Activated CD4-positive, alpha-beta T cell treated with anti-CD3 and anti-CD28 coated beads for 4 hours (primary cell): ENCODE data around the gene IFIT1.
A peak's percentile ranks its signal among the peaks of the same experiment; 100 is the strongest.
"Not testable (repeated sequence)": the region's sequence is repeated elsewhere in the genome, so short reads cannot be mapped to it uniquely, and the experiment has no call there.

ENCODE experiments used
- DNase-seq, 2 donors: peaks; one replicate each; pipeline ENCODE4 v3.0.0-alpha.2; 2020

IFIT1 gene

GRCh38 chr10:89368129-89368528 is 24.3 kb upstream of the IFIT1 start:
- DNase-seq: no peak

DNA sequence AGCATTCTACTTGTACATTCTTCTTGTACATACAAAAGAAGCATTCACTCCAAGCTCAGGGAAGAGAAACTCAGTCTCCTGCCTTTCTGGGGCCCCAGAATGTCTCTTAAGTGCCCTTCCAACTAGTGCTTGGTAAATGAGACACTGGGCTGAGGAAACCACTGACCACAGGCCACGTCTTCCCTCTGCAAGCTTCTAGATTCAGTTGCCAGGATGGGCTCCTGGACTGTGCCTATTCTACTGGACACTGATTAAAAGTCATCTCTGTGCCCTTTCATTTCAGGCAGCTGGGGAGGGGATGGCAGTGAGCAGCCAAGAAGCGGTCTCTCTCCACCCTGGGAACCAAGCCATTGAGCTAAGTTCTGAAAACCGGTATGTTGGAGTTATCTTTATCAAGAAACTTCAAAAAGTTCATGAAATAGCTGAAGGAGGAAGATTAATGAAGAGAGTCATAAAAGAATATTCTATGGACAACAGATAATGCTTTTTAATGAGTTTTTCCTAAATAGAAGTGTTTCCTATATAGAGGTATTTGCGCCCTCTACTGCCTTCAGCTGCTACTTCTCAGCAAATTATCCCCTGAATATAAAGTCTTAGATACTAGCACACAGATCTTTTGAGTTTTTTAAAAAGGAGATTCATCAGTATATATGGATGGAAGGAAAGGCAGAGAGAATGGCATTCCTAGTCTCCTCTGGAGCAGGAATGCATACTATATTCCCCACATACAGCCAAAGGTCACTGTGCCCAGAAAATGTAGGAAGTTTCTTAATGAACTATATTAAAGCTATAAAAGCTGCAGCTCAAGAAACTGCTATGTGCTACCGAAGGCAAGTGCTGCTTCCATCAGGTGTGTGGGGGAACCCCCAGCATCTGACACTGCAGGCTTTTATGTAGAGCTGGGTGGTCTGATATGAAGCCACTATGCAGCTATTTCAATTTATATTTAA is 23.0 kb upstream of the IFIT1 start:
- peak in 1 of 2 donors; percentile 38 for DNase-seq

DNA sequence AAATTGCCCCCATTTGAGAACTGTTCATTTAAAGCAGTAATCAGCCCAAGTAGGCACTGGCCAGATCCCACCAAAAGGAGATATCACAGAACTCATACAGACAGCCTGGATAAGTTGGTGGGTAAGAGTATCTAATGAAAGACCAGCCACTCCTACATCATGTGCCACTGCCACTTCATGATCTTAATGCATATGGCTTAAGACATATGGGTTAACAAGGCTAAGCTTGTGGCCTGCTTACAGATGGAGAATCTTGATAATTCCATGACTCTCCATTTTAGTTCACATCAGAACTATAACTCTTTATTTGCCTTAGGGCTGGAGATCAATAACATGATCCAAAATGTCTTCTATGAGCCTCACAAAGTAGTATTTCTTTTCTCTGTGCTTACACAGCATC is 21.3 kb upstream of the IFIT1 start:
- no peak for DNase-seq

DNA sequence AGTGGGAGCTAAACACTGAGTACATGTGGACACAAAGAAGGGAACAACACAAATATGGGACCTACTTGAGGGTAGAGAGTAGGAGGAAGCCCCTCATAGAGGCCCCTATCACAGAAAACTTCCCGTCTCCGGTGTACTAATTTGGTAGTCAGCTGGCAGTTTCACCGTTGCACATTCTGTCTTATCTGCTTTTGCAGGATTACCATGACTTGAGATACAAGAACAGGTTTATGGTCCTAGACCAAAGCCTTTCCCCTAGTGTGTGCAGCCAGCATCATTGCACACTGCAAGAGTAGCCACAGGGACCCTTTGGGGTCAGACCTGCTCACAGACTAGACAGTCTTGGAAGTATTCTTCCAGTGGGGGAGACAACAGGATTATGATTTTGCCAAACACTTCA is 20.4 kb upstream of the IFIT1 start:
- DNase-seq: no peak

DNA sequence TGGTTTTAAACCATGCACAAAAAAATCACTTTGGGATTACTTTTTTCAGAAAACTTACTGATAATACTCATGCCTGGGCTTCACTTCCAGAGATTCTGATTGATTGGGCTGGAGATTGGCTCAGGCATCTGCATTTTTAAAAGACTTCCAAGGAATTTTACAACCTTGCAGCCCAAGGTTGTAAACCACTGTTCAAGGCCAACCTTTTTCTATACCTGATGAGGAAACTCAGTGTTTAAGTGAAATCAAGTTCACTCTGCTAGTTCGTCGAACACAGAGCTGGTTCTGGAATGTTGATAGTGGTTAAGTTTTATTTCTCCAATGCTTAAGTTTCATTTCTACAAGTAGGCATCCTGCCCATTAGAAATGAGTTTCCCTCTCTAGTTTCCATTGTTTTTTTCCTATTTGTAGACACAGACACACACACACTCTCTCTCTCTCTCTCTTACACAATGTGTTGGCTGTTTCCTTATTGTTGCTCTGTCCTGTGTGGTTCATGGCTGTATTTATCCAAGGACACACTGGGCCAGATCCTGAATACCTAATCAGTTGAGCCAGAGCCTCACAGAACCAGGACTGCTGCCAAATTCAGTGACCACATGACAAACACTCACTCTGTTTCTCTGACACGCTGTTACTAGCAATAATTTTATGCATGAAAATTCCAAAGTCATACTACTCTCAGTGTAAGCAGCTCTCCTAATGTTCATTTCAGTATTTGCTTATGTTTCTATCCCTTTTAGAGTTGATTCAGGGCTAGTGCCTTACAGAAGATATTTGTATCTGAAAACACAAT is 18.3 kb upstream of the IFIT1 start:
- no peak for DNase-seq

GRCh38 chr10:89374713-89375141 is 17.7 kb upstream of the IFIT1 start:
- DNase-seq: no peak

- DNase-seq: no peak
These were observed 14.5 kb upstream of the IFIT1 start, which contains the start of gene IFIT1B for GRCh38 chr10:89377705-89378637. IFIT1B (plus strand) TSS chr10:89378056; CDS start chr10:89378136, 80 bp downstream.

GRCh38 chr10:89379103-89379502 is 13.3 kb upstream of the IFIT1 start:
- DNase-seq: no peak

- no peak for DNase-seq
These were observed 9.7 kb upstream of the IFIT1 start for GRCh38 chr10:89382757-89383156.

- no peak for DNase-seq
These were observed 7.7 kb upstream of the IFIT1 start for GRCh38 chr10:89384474-89385340.

GRCh38 chr10:89388806-89389205 is 3.6 kb upstream of the IFIT1 start:
- no peak for DNase-seq

GRCh38 chr10:89389254-89389653 is 3.2 kb upstream of the IFIT1 start:
- DNase-seq: no peak

GRCh38 chr10:89390476-89391225 is 1.8 kb upstream of the IFIT1 start:
- DNase-seq: no peak

DNA sequence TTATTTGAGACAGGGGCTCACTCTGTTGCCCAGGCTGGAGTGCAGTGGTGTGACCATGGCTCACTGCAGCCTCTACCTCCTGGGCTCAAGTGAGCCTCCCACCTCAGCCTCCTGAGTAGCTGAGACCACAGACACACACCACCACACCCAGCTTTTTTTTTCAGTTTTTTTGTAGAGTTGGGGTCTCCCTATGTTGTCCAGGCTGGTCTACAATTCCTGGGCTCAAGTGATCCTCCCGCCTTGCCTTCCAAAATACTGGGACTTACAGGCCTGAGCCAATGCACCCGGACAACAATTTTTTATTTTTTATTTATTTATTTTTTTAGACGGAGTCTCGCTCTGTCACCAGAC is 1.2 kb upstream of the IFIT1 start:
- not testable (repeated sequence) for DNase-seq

GRCh38 chr10:89392974-89393373 is 551 bp downstream of the IFIT1 start:
- DNase-seq: no peak

DNA sequence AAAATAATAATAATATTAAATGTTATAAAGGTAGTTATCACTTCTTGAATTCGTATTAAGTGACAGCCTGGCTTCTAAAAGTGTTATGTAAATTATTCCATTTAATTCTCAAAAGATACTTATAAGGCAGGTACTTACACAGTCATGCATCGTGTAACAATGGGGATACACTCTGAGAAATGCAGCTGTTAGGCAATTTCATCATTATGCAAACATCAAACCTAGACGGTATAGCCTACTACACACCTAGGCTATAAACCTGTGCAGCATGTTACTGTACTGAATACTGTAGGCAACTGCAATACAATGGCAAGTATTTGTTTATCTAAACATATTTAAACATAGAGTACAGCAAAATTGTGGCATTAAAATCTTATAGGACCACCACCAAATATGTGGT is 1.5 kb downstream of the IFIT1 start:
- DNase-seq: no peak

DNA sequence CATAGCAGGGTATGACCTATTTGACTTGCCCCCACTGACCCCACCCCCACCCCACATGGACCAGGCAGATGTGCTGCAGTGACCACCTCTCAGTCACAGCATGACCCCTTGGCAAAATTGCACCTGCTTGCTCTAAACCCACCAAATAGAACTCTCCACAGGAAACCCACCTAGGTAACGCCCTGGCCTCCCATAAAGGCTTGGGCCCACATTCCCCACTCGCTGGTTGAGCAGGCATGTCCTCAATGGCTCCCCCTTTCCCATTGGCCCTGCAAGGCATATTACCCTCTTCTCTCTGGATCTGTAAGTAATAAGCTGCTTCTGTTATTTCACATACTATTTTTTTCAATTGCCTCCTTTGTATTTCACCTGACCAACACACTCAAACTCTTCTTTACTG is 2.7 kb downstream of the IFIT1 start:
- no peak for DNase-seq

- DNase-seq: no peak
These were observed 5.8 kb downstream of the IFIT1 start for GRCh38 chr10:89398003-89398749.

DNA sequence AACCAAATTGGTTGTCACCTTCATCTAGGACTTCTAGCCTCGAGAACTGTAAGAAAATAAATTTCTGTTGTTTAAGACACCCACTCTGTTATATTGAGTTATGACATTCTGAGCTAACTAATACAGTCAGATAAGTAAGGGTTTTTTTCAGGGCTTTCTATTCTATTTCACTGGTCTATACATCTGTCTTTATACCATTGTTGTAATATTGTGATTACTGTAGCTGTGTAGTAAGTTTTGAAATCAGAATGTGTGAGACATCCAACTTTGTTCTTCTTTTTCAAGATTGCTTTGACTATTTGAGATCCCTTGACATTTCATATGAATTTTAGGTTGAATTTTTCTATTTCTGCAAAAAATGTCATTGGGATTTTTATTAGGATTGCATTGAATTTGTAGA is 7.5 kb downstream of the IFIT1 start:
- no peak for DNase-seq

DNA sequence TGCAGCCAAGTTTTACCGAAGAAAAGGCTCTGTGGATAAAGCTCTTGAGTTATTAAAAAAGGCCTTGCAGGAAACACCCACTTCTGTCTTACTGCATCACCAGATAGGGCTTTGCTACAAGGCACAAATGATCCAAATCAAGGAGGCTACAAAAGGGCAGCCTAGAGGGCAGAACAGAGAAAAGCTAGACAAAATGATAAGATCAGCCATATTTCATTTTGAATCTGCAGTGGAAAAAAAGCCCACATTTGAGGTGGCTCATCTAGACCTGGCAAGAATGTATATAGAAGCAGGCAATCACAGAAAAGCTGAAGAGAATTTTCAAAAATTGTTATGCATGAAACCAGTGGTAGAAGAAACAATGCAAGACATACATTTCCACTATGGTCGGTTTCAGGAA is 10.6 kb downstream of the IFIT1 start:
- no peak for DNase-seq
